Ishikawa (cell line): ENCODE measurements around the gene IGSF3.

Experiments
- CEBPB ChIP-seq: IDR thresholded peaks from 2 replicates; pipeline ENCODE4 v1.6.1; 2012
- CREB1 ChIP-seq: IDR thresholded peaks from 2 replicates; pipeline ENCODE4 v1.6.1; 2012; ENCODE audit warnings: low read depth
- EGR1 ChIP-seq: IDR thresholded peaks from 2 replicates; pipeline ENCODE4 v1.6.1; 2012
- EP300 ChIP-seq: IDR thresholded peaks from 2 replicates; pipeline ENCODE4 v1.6.1; 2012; ENCODE audit warnings: borderline replicate concordance
- FOXM1 ChIP-seq: IDR thresholded peaks from 2 replicates; pipeline ENCODE4 v1.6.1; 2012; ENCODE audit warnings: low read depth, borderline replicate concordance
- MAX ChIP-seq: IDR thresholded peaks from 2 replicates; pipeline ENCODE4 v1.6.1; 2012
- NFIC ChIP-seq: IDR thresholded peaks from 2 replicates; pipeline ENCODE4 v1.6.1; 2012
- RAD21 ChIP-seq: IDR thresholded peaks from 2 replicates; pipeline ENCODE4 v1.6.1; 2012; ENCODE audit warnings: low read depth
- REST ChIP-seq: IDR thresholded peaks from 2 replicates; pipeline ENCODE4 v1.6.1; 2012; ENCODE audit warnings: low read depth, mild to moderate bottlenecking
- TAF1 ChIP-seq: IDR thresholded peaks from 2 replicates; pipeline ENCODE4 v1.6.1; 2012; ENCODE audit warnings: low read depth, mild to moderate bottlenecking
- TCF12 ChIP-seq: IDR thresholded peaks from 2 replicates; pipeline ENCODE4 v1.6.1; 2012; ENCODE audit warnings: low read depth
- TEAD4 ChIP-seq: IDR thresholded peaks from 2 replicates; pipeline ENCODE4 v1.6.1; 2012
- USF1 ChIP-seq: IDR thresholded peaks from 2 replicates; pipeline ENCODE4 v1.6.1; 2012
- YY1 ChIP-seq: IDR thresholded peaks from 2 replicates; pipeline ENCODE4 v1.6.1; 2012; ENCODE audit warnings: low read depth
- ZBTB7A ChIP-seq: IDR thresholded peaks from 2 replicates; pipeline ENCODE4 v1.6.1; 2012; ENCODE audit warnings: low read depth

The IGSF3 gene

GRCh38 chr1:116525440-116525839 is 142.1 kb downstream of the IGSF3 start:
- TF ChIP-seq CREB1 (no peak), USF1 (no peak), MAX (no peak), TEAD4 (no peak), TCF12 (no peak), ZBTB7A (no peak), REST (no peak), YY1 (no peak), CEBPB (no peak), RAD21 (no peak), TAF1 (no peak), EGR1 (no peak), FOXM1 (no peak), EP300 (no peak), NFIC (no peak)
